HG02884 (cell line): Measurements from ENCODE around the gene ZNF660.
"Not testable (repeated sequence)": the region's sequence is repeated elsewhere in the genome, so short reads cannot be mapped to it uniquely, and the experiment has no call there.

Source experiments
- ATAC-seq: cut with Tn5 transposase; IDR thresholded peaks from one replicate; pipeline ENCODE4 v1.9.1; 2021; ENCODE audit warnings: mild to moderate bottlenecking, moderate library complexity; ENCODE audit not compliant: unreplicated experiment

ZNF660 gene

GRCh38 chr3:44584646-44585501 lies at the start of gene ZNF660:
TSS of gene ZNF660 (plus strand) at chr3:44584964. CDS start at chr3:44594194, 9,230 bp downstream.
- ATAC-seq: peak; percentile 78

DNA sequence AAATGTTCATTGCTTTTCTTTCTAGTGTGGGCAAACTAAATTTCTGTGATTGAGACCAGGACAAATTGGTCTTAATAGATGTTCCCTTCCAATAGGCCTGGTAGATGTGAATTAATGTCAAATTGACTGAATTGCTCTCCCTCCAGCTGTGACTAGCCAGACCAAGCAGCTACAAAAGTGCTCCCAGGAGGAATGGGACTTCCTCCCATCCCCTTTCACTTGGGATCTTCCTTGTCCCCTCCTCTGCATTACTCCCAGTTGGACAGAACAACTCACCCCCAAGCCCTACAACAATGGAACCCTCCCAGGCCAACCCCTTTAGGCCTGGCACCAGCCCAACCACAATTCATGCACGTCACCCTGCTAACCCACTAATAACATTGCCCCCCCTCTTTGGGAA lies 49.4 kb upstream of the ZNF660 start:
- no peak for ATAC-seq

GRCh38 chr3:44544811-44545210 lies 40.0 kb upstream of the ZNF660 start:
- ATAC-seq: not testable (repeated sequence)

DNA sequence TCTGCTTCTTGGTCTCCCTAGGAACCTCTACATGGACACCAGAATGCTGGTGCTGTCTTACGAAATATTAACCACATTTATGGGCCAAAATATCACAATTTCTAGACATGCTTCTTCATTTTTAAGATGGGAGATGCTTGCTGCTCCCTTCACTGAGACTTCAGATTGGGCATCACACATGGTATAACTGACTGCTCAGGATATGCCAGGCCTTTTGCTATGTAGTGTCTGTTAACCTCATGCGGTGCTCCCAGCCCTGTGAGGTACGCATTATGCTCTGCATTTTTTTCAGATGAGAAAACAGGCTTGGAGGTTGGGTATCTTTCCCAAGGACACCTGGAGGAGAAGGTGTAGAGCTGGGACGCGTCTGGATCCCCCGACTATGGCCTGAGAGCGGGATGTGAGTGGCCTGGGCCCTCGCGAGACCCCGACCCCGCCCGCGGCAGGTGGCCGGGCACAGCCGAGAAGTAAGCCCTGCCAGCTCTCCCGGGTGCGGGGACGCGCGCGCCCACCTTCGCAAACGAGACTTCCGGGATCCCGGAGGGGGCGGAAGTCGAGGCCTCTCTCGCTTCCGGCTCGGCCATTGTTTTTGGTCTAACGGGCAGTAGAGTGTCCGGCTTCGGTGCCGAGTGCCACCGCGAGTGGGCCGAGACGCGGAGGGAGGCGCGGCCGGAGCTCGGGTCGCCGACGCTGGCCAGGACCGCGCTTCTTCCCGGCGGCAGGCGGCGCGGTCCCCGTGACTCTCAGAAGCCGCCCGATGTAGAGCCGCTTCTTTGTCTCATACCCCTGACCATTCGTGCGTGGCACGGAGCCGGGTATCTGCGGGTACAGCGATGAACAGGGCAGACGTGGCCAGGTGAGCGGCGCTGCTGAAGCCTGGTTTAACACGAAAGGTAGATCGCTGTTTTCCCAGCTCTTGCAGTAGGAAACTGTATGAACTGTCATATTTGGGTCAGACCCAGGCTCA lies 29.9 kb upstream of the ZNF660 start, which contains the start of gene ZKSCAN7:
Gene ZKSCAN7 (plus strand): TSS at position 568 of the 967 bp plus-strand sequence. CDS start 1,855 bp downstream, outside the sequence.
- ATAC-seq: peak; percentile 75

- ATAC-seq: no peak
Observed at GRCh38 chr3:44555723-44556122, 29.0 kb upstream of the ZNF660 start.

- ATAC-seq: no peak
Observed at GRCh38 chr3:44557074-44557473, 27.7 kb upstream of the ZNF660 start.

DNA sequence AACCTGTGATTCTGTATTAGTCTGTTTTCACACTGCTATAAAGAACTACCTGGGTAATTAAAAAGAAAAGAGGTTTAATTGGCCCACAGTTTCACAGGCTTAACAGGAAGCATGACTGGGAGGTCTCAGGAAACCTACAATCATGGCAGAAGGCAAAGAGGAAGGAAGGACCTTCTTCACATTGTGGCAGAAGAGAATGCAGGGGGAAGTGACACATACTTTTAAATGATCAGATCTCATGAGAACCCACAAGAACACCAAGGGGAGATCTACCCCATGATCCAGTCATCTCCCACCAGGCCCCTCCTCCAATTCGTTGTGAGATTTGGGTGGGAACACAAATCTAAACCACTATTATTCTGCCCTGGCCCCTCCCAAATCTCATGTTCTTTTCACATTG lies 23.7 kb upstream of the ZNF660 start:
- no peak for ATAC-seq

DNA sequence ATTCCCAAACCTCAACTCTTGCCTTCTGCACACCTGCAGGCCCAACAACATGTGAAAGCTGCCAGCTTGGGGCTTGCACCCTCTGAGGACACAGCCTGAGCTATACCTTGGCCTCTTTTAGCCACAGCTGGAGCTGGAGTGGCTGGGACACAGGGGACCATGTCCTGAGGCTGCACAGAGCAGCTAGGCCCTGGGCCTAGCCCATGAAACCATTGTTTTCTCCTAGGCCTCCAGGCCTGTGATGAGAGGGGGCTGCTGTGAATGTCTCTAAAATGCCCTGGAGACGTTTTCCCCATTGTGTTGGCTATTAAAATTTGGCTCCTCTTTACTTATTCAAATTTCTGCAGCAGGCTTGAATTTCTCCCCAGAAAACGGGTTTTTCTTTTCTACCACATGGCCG lies 22.6 kb upstream of the ZNF660 start:
- ATAC-seq: no peak

GRCh38 chr3:44568561-44568960 lies 16.2 kb upstream of the ZNF660 start:
- ATAC-seq: no peak

GRCh38 chr3:44571024-44571423 lies 13.7 kb upstream of the ZNF660 start:
- ATAC-seq: no peak

DNA sequence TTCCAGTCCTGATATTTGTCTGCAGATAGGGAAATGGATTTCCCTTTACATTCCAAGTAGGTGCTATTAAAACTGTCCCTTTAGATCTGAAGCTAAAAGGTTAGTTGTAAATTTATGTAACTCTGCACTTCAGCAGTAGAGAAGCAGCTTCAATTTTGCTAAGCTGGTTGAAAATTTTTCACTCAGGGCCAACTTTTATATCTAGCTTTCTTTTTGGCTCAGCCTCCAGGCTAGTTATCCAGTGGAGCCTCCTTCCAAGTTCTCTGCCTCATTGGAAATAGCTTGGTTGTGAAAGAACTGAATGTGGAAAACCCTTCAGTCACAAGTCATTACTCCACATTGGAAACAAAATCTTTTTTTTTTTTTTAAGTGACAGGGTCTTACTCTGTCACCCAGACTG lies 8.2 kb upstream of the ZNF660 start:
- ATAC-seq: no peak

DNA sequence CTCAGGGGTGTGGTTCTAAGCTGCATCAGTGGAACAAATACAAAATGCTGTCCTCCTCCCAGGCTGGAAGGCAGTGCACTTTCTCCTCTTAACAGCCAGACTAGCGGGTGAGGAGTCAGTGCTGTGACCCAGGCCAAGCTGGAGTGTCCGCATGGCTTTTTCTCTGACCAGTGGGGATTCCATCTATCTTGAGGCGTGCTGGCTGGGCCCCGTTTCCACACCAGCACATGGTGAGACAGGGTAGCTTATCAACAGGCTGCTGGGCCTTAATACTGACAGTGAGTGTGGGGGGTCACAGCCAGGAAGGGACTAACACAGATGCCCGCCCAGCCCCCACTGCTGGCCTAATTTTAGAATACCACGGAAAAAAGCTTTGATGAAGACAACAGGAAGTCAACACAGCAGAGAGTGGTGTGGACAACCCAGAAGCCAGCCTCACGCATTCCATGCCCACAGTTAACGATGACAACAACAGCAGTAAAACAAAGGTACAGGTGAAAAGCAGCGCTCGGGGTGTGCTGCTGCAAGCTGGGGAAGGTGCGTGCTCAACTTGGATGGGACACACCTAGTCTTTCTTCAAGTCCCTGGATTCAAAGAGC lies 7.3 kb upstream of the ZNF660 start:
- not testable (repeated sequence) for ATAC-seq

DNA sequence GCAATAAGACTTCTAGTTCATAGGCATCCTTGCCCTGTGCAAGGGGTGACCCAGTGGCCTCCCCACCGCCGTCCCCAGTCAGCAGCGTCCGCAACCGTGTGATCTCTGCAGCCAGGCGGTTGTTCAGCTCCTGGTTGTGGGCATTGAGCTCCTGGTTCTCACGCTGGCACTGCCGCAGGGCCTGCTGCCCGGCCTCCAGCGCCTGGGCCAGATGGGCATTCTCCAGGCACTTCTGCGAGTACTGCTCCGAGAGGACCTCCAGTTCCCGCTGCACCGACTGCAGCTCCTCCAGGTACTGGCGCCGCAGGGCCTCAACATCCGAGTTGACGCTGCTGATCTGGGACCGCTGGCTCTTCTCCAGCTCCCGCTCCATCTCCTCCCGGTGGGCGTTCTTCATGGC lies 6.4 kb upstream of the ZNF660 start:
- not testable (repeated sequence) for ATAC-seq

DNA sequence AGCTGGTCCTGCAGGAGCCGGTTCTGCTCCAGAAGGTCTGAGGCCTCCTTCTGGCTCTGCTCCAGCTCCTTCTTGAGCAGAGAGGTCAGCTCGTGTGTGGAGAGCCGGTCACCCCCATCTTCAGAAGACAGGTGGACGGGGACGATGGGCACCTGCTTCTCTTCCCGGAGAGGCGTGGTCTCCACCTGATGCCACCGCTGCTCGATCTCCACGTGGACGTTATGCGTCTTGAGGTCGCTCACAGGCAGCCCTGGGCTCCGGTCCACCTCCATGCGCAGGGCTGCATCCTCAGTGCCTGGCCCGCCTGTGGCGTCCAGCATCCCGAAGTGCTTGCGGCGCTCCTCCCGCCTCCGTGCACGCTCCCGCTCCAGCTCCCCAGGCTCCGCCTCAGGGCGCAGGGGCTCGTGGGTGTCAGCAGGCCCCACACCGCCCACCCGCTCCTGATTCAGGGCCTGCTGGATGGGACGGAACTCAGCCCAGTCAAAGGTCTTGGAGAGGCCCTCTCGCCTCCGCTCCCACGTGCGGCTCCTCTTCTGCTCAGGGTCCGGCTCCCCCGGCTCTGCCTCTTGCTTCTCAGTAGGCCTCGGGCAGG lies 5.7 kb upstream of the ZNF660 start:
- ATAC-seq: not testable (repeated sequence)

- not testable (repeated sequence) for ATAC-seq
Observed at GRCh38 chr3:44579749-44580148, 5.0 kb upstream of the ZNF660 start.

GRCh38 chr3:44580971-44581370 lies 3.8 kb upstream of the ZNF660 start:
- not testable (repeated sequence) for ATAC-seq

DNA sequence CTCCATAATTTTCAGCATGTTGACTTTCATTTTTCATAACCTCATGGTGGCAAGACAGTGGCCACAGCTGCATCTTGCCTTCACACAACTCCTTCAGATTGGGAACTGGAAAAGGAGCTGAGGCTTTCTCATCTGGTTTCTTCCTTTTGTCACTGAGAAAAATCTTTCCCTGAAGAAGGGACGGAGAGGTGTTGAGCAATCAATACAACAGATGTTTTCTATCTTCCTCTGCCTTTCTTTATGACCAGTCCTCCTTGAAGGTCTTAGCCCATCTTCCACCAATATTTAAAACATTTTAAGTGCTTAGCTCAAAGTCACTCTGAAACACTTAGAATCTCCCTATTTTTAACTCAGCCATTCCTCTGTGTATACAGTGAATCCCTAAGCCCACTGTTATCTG lies 11.9 kb downstream of the ZNF660 start:
- no peak for ATAC-seq

DNA sequence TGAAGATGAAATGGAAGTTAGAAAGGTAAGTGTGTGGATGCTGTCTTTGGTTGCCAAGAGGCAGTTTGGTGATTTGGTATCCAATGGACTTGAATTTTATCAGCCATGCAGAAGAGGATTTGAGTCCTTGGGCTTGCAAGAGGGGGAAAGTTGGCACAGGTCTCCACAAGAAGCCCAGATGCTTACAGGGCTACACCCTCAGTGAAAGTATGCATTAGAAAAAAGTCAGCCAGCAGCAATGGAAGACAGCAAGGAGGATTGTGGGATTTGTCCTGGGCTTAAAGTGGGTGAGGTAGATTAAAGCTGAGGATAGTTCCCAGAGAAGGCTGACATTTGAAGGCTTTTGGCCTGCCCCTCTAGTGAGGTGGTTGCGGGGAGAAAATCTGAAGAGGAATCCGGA lies 17.0 kb downstream of the ZNF660 start:
- no peak for ATAC-seq

DNA sequence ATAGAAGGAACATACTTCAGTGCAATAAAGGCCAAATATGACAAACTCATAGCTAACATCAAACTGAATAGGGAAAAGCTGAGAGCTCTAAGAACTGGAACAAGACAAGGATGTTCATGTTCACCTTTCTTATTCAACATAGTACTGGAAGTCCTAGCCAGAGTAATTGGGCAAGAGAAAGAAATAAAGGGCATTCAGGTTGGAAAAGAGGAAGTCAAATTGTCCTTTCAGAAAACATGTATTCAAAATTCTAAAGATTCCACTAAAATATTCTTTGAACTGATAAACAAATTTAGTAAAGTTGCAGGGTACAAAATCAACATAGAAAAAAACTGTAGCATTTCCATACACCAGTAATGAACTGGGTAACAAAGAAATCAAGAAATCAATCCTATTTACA lies 27.9 kb downstream of the ZNF660 start:
- no peak for ATAC-seq

DNA sequence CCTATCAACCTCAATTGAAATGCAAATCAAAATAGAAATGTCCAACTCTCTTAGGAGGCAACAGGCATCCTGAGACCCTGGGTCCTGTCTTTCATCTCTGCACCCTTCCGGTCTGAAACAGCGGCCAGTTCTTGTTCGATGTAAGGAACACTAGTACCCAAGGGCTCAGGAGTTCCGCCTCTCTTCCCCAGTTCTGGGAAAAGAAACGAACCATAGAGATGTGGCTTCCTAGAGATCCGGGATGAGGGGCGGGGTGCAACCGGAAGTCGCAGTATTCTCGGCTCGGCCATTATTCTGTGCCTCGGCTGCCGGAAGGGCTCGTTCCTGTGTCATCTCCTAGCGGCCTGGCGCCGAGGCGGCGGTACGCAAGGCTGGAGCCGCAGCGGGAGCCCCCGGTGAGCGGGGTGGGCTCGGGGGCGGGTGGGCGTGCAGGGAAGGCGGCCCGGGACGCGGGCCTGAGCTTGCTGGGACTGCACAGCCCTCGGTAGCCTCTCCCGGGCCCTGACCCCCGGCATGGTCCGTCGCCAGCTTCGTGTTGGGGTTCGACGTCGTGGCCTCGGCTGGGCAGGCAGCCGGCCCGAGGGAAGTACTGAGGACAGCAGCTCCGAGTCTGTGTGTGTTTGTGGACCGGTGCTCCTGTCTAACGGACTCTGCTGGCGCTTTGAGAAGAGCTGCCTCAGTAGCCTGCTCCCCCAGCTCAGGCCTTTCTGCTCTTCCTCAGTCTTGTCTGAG lies 40.2 kb downstream of the ZNF660 start, which contains the start of gene ZNF197:
Gene ZNF197 (plus strand): TSS at position 288 of the 732 bp plus-strand sequence. CDS start 4,119 bp downstream, outside the sequence.
- ATAC-seq: peak; percentile 93
